LNCaP clone FGC (cell line): Measurements from ENCODE around the gene CP.

Experiments
- DNase-seq: peaks from one replicate; pipeline ENCODE4 v3.0.0-alpha.2; 2011; ENCODE audit warnings: low read depth
- H3K4me3 ChIP-seq: 2 replicates; pipeline ENCODE4 v1.5.1; 2011; ENCODE audit warnings: mild to moderate bottlenecking, low read depth, low read length, control low read depth
- TF ChIP-seq, protein P1 (sequence below): IDR thresholded peaks from 2 replicates; pipeline ENCODE4 v1.5.1; 2012; ENCODE audit warnings: mild to moderate bottlenecking; ENCODE audit not compliant: control insufficient read depth, insufficient read depth; ENCODE audit errors: extremely low read depth

Gene CP

GRCh38 chr3:149221783-149222517 lies at the start of gene CP:
Gene CP (minus strand): TSS chr3:149221829. CDS start chr3:149221792, 37 bp downstream.
- TF ChIP-seq, protein P1, sequence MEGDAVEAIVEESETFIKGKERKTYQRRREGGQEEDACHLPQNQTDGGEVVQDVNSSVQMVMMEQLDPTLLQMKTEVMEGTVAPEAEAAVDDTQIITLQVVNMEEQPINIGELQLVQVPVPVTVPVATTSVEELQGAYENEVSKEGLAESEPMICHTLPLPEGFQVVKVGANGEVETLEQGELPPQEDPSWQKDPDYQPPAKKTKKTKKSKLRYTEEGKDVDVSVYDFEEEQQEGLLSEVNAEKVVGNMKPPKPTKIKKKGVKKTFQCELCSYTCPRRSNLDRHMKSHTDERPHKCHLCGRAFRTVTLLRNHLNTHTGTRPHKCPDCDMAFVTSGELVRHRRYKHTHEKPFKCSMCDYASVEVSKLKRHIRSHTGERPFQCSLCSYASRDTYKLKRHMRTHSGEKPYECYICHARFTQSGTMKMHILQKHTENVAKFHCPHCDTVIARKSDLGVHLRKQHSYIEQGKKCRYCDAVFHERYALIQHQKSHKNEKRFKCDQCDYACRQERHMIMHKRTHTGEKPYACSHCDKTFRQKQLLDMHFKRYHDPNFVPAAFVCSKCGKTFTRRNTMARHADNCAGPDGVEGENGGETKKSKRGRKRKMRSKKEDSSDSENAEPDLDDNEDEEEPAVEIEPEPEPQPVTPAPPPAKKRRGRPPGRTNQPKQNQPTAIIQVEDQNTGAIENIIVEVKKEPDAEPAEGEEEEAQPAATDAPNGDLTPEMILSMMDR = no peak
- no peak for DNase-seq
- no peak within 1 kb of the TSS for H3K4me3 ChIP-seq

GRCh38 chr3:149270180-149270579 lies 48.6 kb upstream of the CP start:
- no peak for DNase-seq
- TF ChIP-seq, protein P1 = no peak
- H3K4me3 ChIP-seq = no peak overlapping the region

GRCh38 chr3:149269687-149270086 lies 48.1 kb upstream of the CP start:
- TF ChIP-seq, protein P1 = no peak
- DNase-seq = no peak
- H3K4me3 ChIP-seq = no peak overlapping the region

- TF ChIP-seq, protein P1 = no peak
- no peak overlapping the region for H3K4me3 ChIP-seq
- no peak for DNase-seq
These were observed 45.9 kb upstream of the CP start for GRCh38 chr3:149267565-149267964.

GRCh38 chr3:149266736-149267135 lies 45.1 kb upstream of the CP start:
- TF ChIP-seq, protein P1 = no peak
- H3K4me3 ChIP-seq = no peak overlapping the region
- DNase-seq = no peak

DNA sequence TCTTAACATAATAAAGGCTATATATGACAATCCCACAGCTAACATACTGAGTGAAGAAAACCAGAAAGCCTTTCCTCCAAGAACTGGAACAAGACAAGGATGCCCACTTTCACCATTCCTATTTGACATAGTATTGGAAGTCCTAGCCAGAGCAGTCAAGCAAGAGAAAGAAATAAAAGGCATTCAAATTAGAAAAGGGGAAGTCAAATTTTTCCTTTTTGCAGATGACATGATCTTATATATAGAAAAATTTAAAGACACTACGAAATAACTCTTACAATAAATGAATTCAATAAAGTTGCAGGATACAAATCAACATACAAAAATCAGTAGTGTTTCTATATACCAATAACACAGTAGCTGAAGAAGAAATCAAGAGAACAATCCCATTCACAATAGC lies 42.2 kb upstream of the CP start:
- TF ChIP-seq, protein P1 = no peak
- H3K4me3 ChIP-seq = no peak overlapping the region
- no peak for DNase-seq

DNA sequence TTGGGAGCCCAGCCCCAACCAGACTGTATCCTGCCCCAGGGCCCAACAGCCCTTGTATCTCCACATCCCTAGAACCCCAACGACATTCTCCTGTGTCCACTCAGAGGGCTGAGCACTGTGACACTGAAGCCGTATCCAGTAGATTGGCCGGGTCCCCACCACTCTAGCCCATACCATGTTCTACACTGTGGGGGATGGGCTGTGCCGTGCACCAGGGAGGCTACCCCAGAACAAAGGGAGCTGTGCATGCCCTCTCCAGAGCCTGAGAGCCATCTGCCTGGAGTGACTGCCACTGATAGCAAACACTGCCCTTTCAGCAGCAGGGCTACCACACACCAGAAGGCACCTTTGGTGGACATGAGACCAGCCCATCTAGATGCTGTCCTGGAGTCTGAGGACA lies 37.1 kb upstream of the CP start:
- no peak overlapping the region for H3K4me3 ChIP-seq
- no peak for DNase-seq
- TF ChIP-seq, protein P1 = no peak
